SKM-1 (cell line): ENCODE data around the gene MTA1.

ENCODE experiments used
- DNase-seq: peaks from one replicate; lab custom pipeline; 2025; ENCODE audit not compliant: unreplicated experiment; lab: John Stamatoyannopoulos, UW

MTA1 gene

GRCh38 chr14:105401699-105402098 lies 17.9 kb upstream of the MTA1 start:
- no peak for DNase-seq

GRCh38 chr14:105408592-105408991 lies 11.0 kb upstream of the MTA1 start:
- DNase-seq, result no peak

- no peak for DNase-seq
These were observed 10.3 kb upstream of the MTA1 start for GRCh38 chr14:105409364-105409763.

- no peak for DNase-seq
These were observed 9.0 kb upstream of the MTA1 start for GRCh38 chr14:105410642-105411016.

GRCh38 chr14:105411017-105411941 lies 8.3 kb upstream of the MTA1 start:
- no peak for DNase-seq

- no peak for DNase-seq
These were observed 7.4 kb upstream of the MTA1 start for GRCh38 chr14:105411985-105412770.

- no peak for DNase-seq
These were observed 6.7 kb upstream of the MTA1 start for GRCh38 chr14:105412771-105413543.

GRCh38 chr14:105413544-105413886 lies 6.1 kb upstream of the MTA1 start:
- DNase-seq, result no peak

GRCh38 chr14:105414456-105415371 lies 4.9 kb upstream of the MTA1 start:
- no peak for DNase-seq

GRCh38 chr14:105415481-105416428 lies 3.9 kb upstream of the MTA1 start:
- DNase-seq, result no peak

GRCh38 chr14:105416671-105417070 lies 3.0 kb upstream of the MTA1 start:
- no peak for DNase-seq

GRCh38 chr14:105417690-105418121 lies 1.9 kb upstream of the MTA1 start:
- no peak for DNase-seq

GRCh38 chr14:105418269-105419194 lies 1.1 kb upstream of the MTA1 start:
- DNase-seq, result no peak

GRCh38 chr14:105420101-105420973 lies 710 bp downstream of the MTA1 start:
- DNase-seq, result no peak

- no peak for DNase-seq
These were observed 1.5 kb downstream of the MTA1 start for GRCh38 chr14:105420974-105421674.

- DNase-seq, result no peak
These were observed 2.3 kb downstream of the MTA1 start for GRCh38 chr14:105421723-105422615.
